HepG2 (cell line): ENCODE measurements around the gene BTN1A1. TPM values are rescaled to one million over a fixed set of nuclear protein-coding genes. Genes with fewer than 3 reads are reported as not detected.

Experiments used
- ATAC-seq: fragments of 200-7000 bp; cut with Tn5 transposase; 3 replicates; pipeline ENCODE4 v1.9.1; 2020; ENCODE audit warnings: mild to moderate bottlenecking, moderate library complexity
- Bru-seq: library from RNA; stranded (reverse); fragments of 400-500 nt; gene quantifications from one replicate; lab custom pipeline; 2021; lab: Mats Ljungman, UMichigan
- BruChase-seq, 2 experiments: library from RNA; stranded (reverse); fragments of 400-500 nt; gene quantifications; one replicate each; lab custom pipeline; 2021; lab: Mats Ljungman, UMichigan
- BruUV-seq: library from RNA; stranded (reverse); fragments of 400-500 nt; replicated peaks from 2 replicates; lab custom pipeline; 2021; lab: Mats Ljungman, UMichigan
- CTCF ChIA-PET: fragments of 300-600 bp; formaldehyde crosslinking; extraction: SDS; loops from one replicate; lab custom pipeline; 2021; ENCODE audit warnings: low total read pairs, inconsistent platforms, low intra/inter-chr PET ratio; lab: Yijun Ruan, JAX
- POLR2A ChIA-PET: fragments of 350-600 bp; sonication (Branson Sonifier 250); formaldehyde crosslinking; loops from one replicate; lab custom pipeline; 2020; ENCODE audit warnings: antibody characterized with exemption, inconsistent platforms; lab: Yijun Ruan, JAX
- DNase-seq: peaks from one replicate; pipeline ENCODE4 v3.0.0-alpha.2; 2015; ENCODE audit warnings: low spot score
- FAIRE-seq: peaks from 3 replicates; lab custom pipeline; 2011; peaks lifted over from hg19 to GRCh38; lab: Jason Lieb, UNC
- H2AFZ ChIP-seq: one replicate; pipeline ENCODE4 v1.6.1; 2011; ENCODE audit warnings: low read length, inconsistent platforms
- H3K27ac ChIP-seq: fragments of 300-600 bp; 3 replicates; pipeline ENCODE4 v1.8.0; 2011; ENCODE audit warnings: mixed run types, mild to moderate bottlenecking, mixed read lengths, low read length, inconsistent platforms; ENCODE audit not compliant: insufficient read depth; ENCODE audit errors: extremely low read length
- H3K27me3 ChIP-seq, 2 experiments: fragments of 200-600 bp in 1 of 2; 2 replicates in 1 of 2; 3 replicates in 1 of 2; pipeline versions ENCODE4 v1.6.0 to v1.8.0; 2011; ENCODE audit warnings: low read length in 2 of 2, mild to moderate bottlenecking in 2 of 2, moderate library complexity in 2 of 2, inconsistent platforms in 1 of 2; ENCODE audit not compliant: insufficient read depth in 2 of 2, control insufficient read depth in 1 of 2
- H3K36me3 ChIP-seq, 2 experiments: fragments of 200-600 bp in 1 of 2; replicated peaks in 1 of 2; 2 replicates in 1 of 2; 3 replicates in 1 of 2; pipeline versions ENCODE4 v1.5.1 to v1.8.0; 2011; ENCODE audit warnings: low read length in 2 of 2, inconsistent platforms in 1 of 2; ENCODE audit not compliant: insufficient read depth in 2 of 2, control insufficient read depth in 1 of 2
- H3K4me1 ChIP-seq: 2 replicates; pipeline ENCODE4 v1.5.1; 2012; ENCODE audit warnings: low read length, inconsistent platforms; ENCODE audit not compliant: insufficient read depth
- H3K4me2 ChIP-seq: 2 replicates; pipeline ENCODE4 v1.6.0; 2011; ENCODE audit warnings: low read depth, low read length, inconsistent platforms
- H3K4me3 ChIP-seq, 3 experiments: fragments of 200-600 bp in 1 of 3; sonication (generic), shearing (Covaris generic) in 1 of 3; replicated peaks in 1 of 3; 2 replicates each; pipeline ENCODE4 v1.5.1; 2011 to 2016; ENCODE audit warnings: low read length in 3 of 3, inconsistent platforms in 2 of 3, low read depth in 2 of 3, mild to moderate bottlenecking in 2 of 3, control low read depth in 1 of 3, mixed read lengths in 1 of 3; ENCODE audit not compliant: insufficient read depth in 1 of 3
- H3K79me2 ChIP-seq: one replicate; pipeline ENCODE4 v1.6.1; 2011; ENCODE audit warnings: low read length, inconsistent platforms; ENCODE audit not compliant: insufficient read depth
- H3K9ac ChIP-seq: 2 replicates; pipeline ENCODE4 v1.6.0; 2011; ENCODE audit warnings: mild to moderate bottlenecking, low read depth, low read length, inconsistent platforms; ENCODE audit not compliant: insufficient read depth
- H3K9me3 ChIP-seq: 2 replicates; pipeline ENCODE4 v1.5.1; 2012; ENCODE audit warnings: mild to moderate bottlenecking, low read length
- H4K20me1 ChIP-seq: 2 replicates; pipeline ENCODE4 v1.6.0; 2011; ENCODE audit warnings: inconsistent platforms, mild to moderate bottlenecking, low read length, moderate library complexity; ENCODE audit not compliant: insufficient read depth
- RFXAP ChIP-seq: sonication (generic); formaldehyde crosslinking; IDR thresholded peaks from 2 replicates; pipeline ENCODE4 v1.4.0; 2020; ENCODE audit warnings: missing genetic modification reagents, borderline replicate concordance
- WGBS: methylation state at CpG from one replicate; pipeline ENCODE4 v1.1.6; 2017; ENCODE audit warnings: low lambda C conversion rate; 5-methylcytosine and 5-hydroxymethylcytosine counted together
- in situ Hi-C: cut with HindIII; loops from 2 replicates; pipeline ENCODE4 v1.10.0; 2017; ENCODE audit warnings: low pct_unique_long_range_greater_than_20kb; ENCODE audit not compliant: extremely low pct_ligation_motif_present
- intact Hi-C: fragments of 100-400 bp; cut with micrococcal nuclease; formaldehyde crosslinking; loops from one replicate; pipeline ENCODE4 v1.10.0; 2022; ENCODE audit not compliant: unreplicated experiment
- long read RNA-seq, 2 experiments: library from RNA in 1 of 2; library from polyadenylated mRNA in 1 of 2; stranded (forward) in 1 of 2; unstranded in 1 of 2; transcript quantifications; one replicate each; pipeline ENCODE4 v2.0.0, GENCODE V29; 2019 to 2022
- polyA minus RNA-seq, 3 experiments: library from RNA; depleted of rRNA, polyadenylated mRNA; stranded (reverse); fragments of >200 nt; gene quantifications; 2 replicates each; pipeline ENCODE4 v1.2.3, GENCODE V29; 2011; ENCODE audit warnings: low replicate concordance in 1 of 3
- polyA plus RNA-seq, 8 experiments: library from polyadenylated mRNA; depleted of rRNA in 3 of 8; stranded (reverse) in 7 of 8; unstranded in 1 of 8; fragments of >200 nt; fragmentation: Illumina TruSeq in 4 of 8; extraction: Trizol in 4 of 8; gene quantifications; 2 replicates each; pipeline versions ENCODE4 v1.2.1 to v1.2.3, GENCODE V29; 2011 to 2016; ENCODE audit warnings: low read depth in 4 of 8, missing spikeins in 1 of 8, mixed read lengths in 1 of 8; ENCODE audit not compliant: insufficient read depth in 1 of 8
- total RNA-seq, 5 experiments: library from RNA; depleted of rRNA; stranded (reverse); fragments of >200 nt; fragmentation: Illumina TruSeq; extraction: Trizol; gene quantifications; 2 replicates each; pipeline ENCODE4 v1.2.3, GENCODE V29; 2016; ENCODE audit warnings: low read depth in 1 of 5
- TF ChIP-seq, protein P1 (sequence below): sonication (generic); formaldehyde crosslinking; IDR thresholded peaks from 2 replicates; pipeline ENCODE4 v1.5.0; 2020; ENCODE audit warnings: missing genetic modification reagents

The BTN1A1 gene, protein sequence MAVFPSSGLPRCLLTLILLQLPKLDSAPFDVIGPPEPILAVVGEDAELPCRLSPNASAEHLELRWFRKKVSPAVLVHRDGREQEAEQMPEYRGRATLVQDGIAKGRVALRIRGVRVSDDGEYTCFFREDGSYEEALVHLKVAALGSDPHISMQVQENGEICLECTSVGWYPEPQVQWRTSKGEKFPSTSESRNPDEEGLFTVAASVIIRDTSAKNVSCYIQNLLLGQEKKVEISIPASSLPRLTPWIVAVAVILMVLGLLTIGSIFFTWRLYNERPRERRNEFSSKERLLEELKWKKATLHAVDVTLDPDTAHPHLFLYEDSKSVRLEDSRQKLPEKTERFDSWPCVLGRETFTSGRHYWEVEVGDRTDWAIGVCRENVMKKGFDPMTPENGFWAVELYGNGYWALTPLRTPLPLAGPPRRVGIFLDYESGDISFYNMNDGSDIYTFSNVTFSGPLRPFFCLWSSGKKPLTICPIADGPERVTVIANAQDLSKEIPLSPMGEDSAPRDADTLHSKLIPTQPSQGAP
- total RNA-seq (2016; rRNA removed; fragmentation: Illumina TruSeq; extraction: Trizol), result not detected in 2 replicates
- not detected in 2 replicates for total RNA-seq (2016; cell fraction: cytosol; rRNA removed; fragmentation: Illumina TruSeq; extraction: Trizol; ENCODE audit: low read depth)
- not detected in 2 replicates for total RNA-seq (2016; cell fraction: insoluble cytoplasmic fraction; rRNA removed; fragmentation: Illumina TruSeq; extraction: Trizol)
- not detected in 2 replicates for total RNA-seq (2016; cell fraction: membrane; rRNA removed; fragmentation: Illumina TruSeq; extraction: Trizol)
- not detected in 2 replicates for total RNA-seq (2016; cell fraction: nucleus; rRNA removed; fragmentation: Illumina TruSeq; extraction: Trizol)
- polyA plus RNA-seq (2011; rRNA removed), result 0.04 and 0.12 TPM in 2 replicates
- polyA plus RNA-seq (2011; cell fraction: cytosol; rRNA removed), result 0.04 and 0.08 TPM in 2 replicates
- not detected in 2 replicates for polyA plus RNA-seq (2011; cell fraction: nucleus; rRNA removed)
- 0.05 and 0.07 TPM in 2 replicates for polyA plus RNA-seq (2012)
- polyA plus RNA-seq (2016; cell fraction: cytosol; fragmentation: Illumina TruSeq; extraction: Trizol; ENCODE audit: low read depth), result not detected in 2 replicates
- polyA plus RNA-seq (2016; cell fraction: insoluble cytoplasmic fraction; fragmentation: Illumina TruSeq; extraction: Trizol; ENCODE audit: low read depth), result not detected in 2 replicates
- not detected in 2 replicates for polyA plus RNA-seq (2016; cell fraction: membrane; fragmentation: Illumina TruSeq; extraction: Trizol; ENCODE audit: low read depth)
- not detected in 2 replicates for polyA plus RNA-seq (2016; cell fraction: nucleus; fragmentation: Illumina TruSeq; extraction: Trizol; ENCODE audit: insufficient read depth, low read depth)
- not detected in 2 replicates for polyA minus RNA-seq (2011; rRNA and poly(A)+ RNA removed; ENCODE audit: low replicate concordance)
- polyA minus RNA-seq (2011; cell fraction: cytosol; rRNA and poly(A)+ RNA removed), result not detected in 2 replicates
- not detected in 2 replicates for polyA minus RNA-seq (2011; cell fraction: nucleus; rRNA and poly(A)+ RNA removed)
- percentile 15 among the genes with signal in this experiment for Bru-seq, nascent RNA
- percentile 14 among the genes with signal in this experiment for BruChase-seq, experiment 1, labeled RNA remaining after a 6-hour chase
- BruChase-seq, experiment 2, labeled RNA remaining after a 2-hour chase, result percentile 9 among the genes with signal in this experiment
- long read RNA-seq, experiment 1, result 0 reads
- long read RNA-seq, experiment 2, result 0 reads

DNA sequence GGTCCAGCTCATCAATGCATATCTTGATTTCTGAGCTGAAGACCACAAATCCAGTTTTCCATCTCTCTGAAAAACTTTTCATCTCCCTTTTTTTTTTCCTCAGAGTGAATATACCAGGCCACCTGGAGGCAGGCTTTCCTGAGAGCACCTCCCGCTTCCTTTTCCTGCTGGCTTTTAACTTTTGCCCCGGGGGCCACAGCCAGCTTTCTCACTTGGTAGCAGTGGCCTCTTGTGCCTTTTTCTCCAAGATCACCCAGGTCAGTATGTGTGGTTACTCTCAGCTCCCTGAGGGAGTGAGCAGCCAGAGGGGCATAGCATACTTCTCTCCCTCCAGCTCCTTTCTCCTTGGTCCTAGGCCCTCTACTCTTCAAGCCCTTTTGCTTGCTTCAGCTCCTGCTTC, at the start of gene BTN1A1:
TSS of gene BTN1A1 (plus strand) at position 202 of the 400 bp plus-strand sequence. CDS start 984 bp downstream, outside the sequence.
- no peaks in the 10 kb centered on the region for H3K36me3 ChIP-seq
- 7% methylated on average over 2 of the region's 2 CpGs for WGBS
- peak within 1 kb of the TSS; percentile 89 for H3K4me2 ChIP-seq
- no peak within 1 kb of the TSS for H3K9ac ChIP-seq
- DNase-seq (no peak), FAIRE-seq (no peak), ATAC-seq (peak; percentile 32)
- no peak within 1 kb of the TSS for H3K27ac ChIP-seq
- peaks cover 5 to 23% of the 10 kb centered on the region in 2 experiments; a peak in 4 of 5 replicates for H3K27me3 ChIP-seq
- in situ Hi-C loops, result no loop called here
- H3K4me1 ChIP-seq, result peaks cover 31% of the 10 kb centered on the region
- H3K9me3 ChIP-seq, result no peaks in the 10 kb centered on the region
- H3K79me2 ChIP-seq, result no peaks in the 10 kb centered on the region
- ChIA-PET CTCF (no interaction called here), POLR2A (no interaction called here)
- H4K20me1 ChIP-seq, result no peaks in the 10 kb centered on the region
- H2AFZ ChIP-seq, result no peak within 1 kb of the TSS
- TF ChIP-seq, protein P1, sequence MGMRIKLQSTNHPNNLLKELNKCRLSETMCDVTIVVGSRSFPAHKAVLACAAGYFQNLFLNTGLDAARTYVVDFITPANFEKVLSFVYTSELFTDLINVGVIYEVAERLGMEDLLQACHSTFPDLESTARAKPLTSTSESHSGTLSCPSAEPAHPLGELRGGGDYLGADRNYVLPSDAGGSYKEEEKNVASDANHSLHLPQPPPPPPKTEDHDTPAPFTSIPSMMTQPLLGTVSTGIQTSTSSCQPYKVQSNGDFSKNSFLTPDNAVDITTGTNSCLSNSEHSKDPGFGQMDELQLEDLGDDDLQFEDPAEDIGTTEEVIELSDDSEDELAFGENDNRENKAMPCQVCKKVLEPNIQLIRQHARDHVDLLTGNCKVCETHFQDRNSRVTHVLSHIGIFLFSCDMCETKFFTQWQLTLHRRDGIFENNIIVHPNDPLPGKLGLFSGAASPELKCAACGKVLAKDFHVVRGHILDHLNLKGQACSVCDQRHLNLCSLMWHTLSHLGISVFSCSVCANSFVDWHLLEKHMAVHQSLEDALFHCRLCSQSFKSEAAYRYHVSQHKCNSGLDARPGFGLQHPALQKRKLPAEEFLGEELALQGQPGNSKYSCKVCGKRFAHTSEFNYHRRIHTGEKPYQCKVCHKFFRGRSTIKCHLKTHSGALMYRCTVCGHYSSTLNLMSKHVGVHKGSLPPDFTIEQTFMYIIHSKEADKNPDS, result no peak
- 0 out of 2 replicates have a peak, but pooled peaks have one; percentile 21 for TF ChIP-seq RFXAP
- intact Hi-C loops, result no loop called here
- BruUV-seq, result no TSS peak
- peak within 1 kb of the TSS in 2 of 3 experiments; percentile 45 to 71; a peak in 2 of 6 replicates for H3K4me3 ChIP-seq
